Peyer's patch (tissue), 4 donors: Measurements from ENCODE around the gene FMN1.

Experiments
- POLR2A ChIP-seq, 2 donors: fragments of 450-650 bp; IDR thresholded peaks; one replicate each; pipeline ENCODE4 v1.5.1; 2017; ENCODE audit warnings: antibody characterized with exemption in 2 of 2, mild to moderate bottlenecking in 2 of 2, moderate library complexity in 2 of 2
- TF ChIP-seq, protein P1 (sequence below), 6 experiments: fragments of 450-650 bp in 4 of 6; fragments of 200-600 bp in 2 of 6; sonication (generic) in 1 of 6; IDR thresholded peaks; one replicate each; pipeline ENCODE4 v1.5.1; 2017 to 2019; ENCODE audit warnings: antibody characterized with exemption in 6 of 6, mild to moderate bottlenecking in 3 of 6, moderate library complexity in 1 of 6

DNA sequence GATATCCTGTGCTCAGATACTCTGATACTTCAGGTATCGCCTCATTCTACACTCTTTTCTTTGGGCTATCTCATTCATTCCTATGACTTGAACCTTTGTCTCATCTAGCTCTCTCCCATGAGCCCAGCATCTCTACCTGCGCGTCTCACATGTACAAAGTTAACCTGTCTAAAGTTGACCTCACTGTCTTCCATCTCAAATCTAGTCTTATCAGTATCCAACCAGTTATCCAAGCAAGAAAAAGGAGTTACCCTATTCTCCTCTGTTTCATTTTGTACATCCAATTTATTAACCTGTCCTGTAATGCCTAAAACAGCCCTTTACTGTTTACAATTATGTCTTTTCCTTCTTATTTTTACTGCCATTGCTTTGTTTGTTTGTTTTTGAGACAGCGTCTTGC lies 342.5 kb downstream of the FMN1 start:
- TF ChIP-seq, protein P1, sequence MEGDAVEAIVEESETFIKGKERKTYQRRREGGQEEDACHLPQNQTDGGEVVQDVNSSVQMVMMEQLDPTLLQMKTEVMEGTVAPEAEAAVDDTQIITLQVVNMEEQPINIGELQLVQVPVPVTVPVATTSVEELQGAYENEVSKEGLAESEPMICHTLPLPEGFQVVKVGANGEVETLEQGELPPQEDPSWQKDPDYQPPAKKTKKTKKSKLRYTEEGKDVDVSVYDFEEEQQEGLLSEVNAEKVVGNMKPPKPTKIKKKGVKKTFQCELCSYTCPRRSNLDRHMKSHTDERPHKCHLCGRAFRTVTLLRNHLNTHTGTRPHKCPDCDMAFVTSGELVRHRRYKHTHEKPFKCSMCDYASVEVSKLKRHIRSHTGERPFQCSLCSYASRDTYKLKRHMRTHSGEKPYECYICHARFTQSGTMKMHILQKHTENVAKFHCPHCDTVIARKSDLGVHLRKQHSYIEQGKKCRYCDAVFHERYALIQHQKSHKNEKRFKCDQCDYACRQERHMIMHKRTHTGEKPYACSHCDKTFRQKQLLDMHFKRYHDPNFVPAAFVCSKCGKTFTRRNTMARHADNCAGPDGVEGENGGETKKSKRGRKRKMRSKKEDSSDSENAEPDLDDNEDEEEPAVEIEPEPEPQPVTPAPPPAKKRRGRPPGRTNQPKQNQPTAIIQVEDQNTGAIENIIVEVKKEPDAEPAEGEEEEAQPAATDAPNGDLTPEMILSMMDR (IDR thresholded peaks at IDR 0.05) = no peak
- TF ChIP-seq POLR2A (IDR thresholded peaks at IDR 0.05) = no peak
